HEK293 (cell line): Measurements from ENCODE around the gene GCAT.

Experiments
- CTCF ChIA-PET: fragments of 350-600 bp; formaldehyde crosslinking; extraction: SDS; loops from one replicate; lab custom pipeline; 2021; ENCODE audit warnings: antibody characterized with exemption; lab: Yijun Ruan, JAX
- POLR2A ChIA-PET: fragments of 300-600 bp; formaldehyde crosslinking; extraction: SDS; loops from one replicate; lab custom pipeline; 2020; ENCODE audit warnings: antibody characterized with exemption, inconsistent platforms; lab: Yijun Ruan, JAX
- H3K27ac ChIP-seq: fragments of 200-500 bp; sonication (Bioruptor generic); 2 replicates; pipeline ENCODE4 v1.5.1; 2014; ENCODE audit warnings: low read depth, low read length, control low read depth, inconsistent platforms; ENCODE audit errors: extremely low read depth
- H3K36me3 ChIP-seq, 2 experiments: fragments of 200-500 bp in 1 of 2; sonication (Bioruptor generic) in 1 of 2; 1 replicate in 1 of 2; 2 replicates in 1 of 2; pipeline ENCODE4 v1.5.1; 2014 to 2017; ENCODE audit warnings: inconsistent platforms in 2 of 2, low read length in 2 of 2; ENCODE audit not compliant: control insufficient read depth in 2 of 2, insufficient read depth in 1 of 2
- H3K4me1 ChIP-seq: fragments of 200-500 bp; sonication (Bioruptor generic); 2 replicates; pipeline ENCODE4 v1.5.1; 2014; ENCODE audit warnings: mild to moderate bottlenecking, low read length, inconsistent platforms; ENCODE audit not compliant: control insufficient read depth, insufficient read depth
- H3K4me3 ChIP-seq: 2 replicates; pipeline ENCODE4 v1.5.1; 2011; ENCODE audit warnings: low read depth, mild to moderate bottlenecking, control low read depth, low read length, moderate library complexity
- H3K9me3 ChIP-seq: fragments of 200-500 bp; sonication (Bioruptor generic); 2 replicates; pipeline ENCODE4 v1.5.1; 2014; ENCODE audit warnings: low read depth, low read length, inconsistent platforms; ENCODE audit not compliant: control insufficient read depth, insufficient read depth
- GLI2 ChIP-seq: fragments of 450-650 bp; formaldehyde crosslinking; IDR thresholded peaks from 2 replicates; pipeline ENCODE4; 2017; ENCODE audit warnings: missing biosample characterization, missing genetic modification characterization, low read depth, borderline replicate concordance
- GLI4 ChIP-seq: fragments of 450-650 bp; formaldehyde crosslinking; IDR thresholded peaks from 2 replicates; pipeline ENCODE4 v1.5.1; 2016; ENCODE audit warnings: missing biosample characterization, missing genetic modification characterization
- KLF16 ChIP-seq: fragments of 450-650 bp; formaldehyde crosslinking; IDR thresholded peaks from 2 replicates; pipeline ENCODE4 v1.5.1; 2017; ENCODE audit warnings: missing biosample characterization, missing genetic modification characterization
- SCRT1 ChIP-seq: fragments of 450-650 bp; formaldehyde crosslinking; IDR thresholded peaks from 2 replicates; pipeline ENCODE4 v1.5.1; 2016; ENCODE audit warnings: missing biosample characterization, missing genetic modification characterization, borderline replicate concordance
- SCRT2 ChIP-seq: fragments of 450-650 bp; formaldehyde crosslinking; IDR thresholded peaks from 2 replicates; pipeline ENCODE4 v1.5.1; 2016; ENCODE audit warnings: missing biosample characterization, missing genetic modification characterization
- SP2 ChIP-seq: fragments of 450-650 bp; formaldehyde crosslinking; IDR thresholded peaks from 2 replicates; pipeline ENCODE4 v1.5.1; 2016; ENCODE audit warnings: missing biosample characterization, missing genetic modification characterization
- ZBTB17 ChIP-seq: fragments of 450-650 bp; formaldehyde crosslinking; IDR thresholded peaks from 2 replicates; pipeline ENCODE4 v1.5.1; 2016; ENCODE audit warnings: missing biosample characterization, missing genetic modification characterization
- ZBTB8A ChIP-seq: fragments of 450-650 bp; formaldehyde crosslinking; IDR thresholded peaks from 2 replicates; pipeline ENCODE4 v1.5.1; 2016; ENCODE audit warnings: missing biosample characterization, missing genetic modification characterization
- ZFHX2 ChIP-seq: fragments of 450-650 bp; formaldehyde crosslinking; conservative IDR thresholded peaks from 2 replicates; pipeline ENCODE4 v1.5.1; 2016; ENCODE audit warnings: missing biosample characterization, missing genetic modification characterization
- ZNF10 ChIP-seq: fragments of 450-650 bp; formaldehyde crosslinking; IDR thresholded peaks from 2 replicates; pipeline ENCODE4 v1.5.1; 2017; ENCODE audit warnings: missing biosample characterization, missing genetic modification characterization
- ZNF221 ChIP-seq: fragments of 450-650 bp; formaldehyde crosslinking; IDR thresholded peaks from 2 replicates; pipeline ENCODE4 v1.5.1; 2017; ENCODE audit warnings: missing biosample characterization, missing genetic modification characterization, borderline replicate concordance
- ZNF416 ChIP-seq: fragments of 450-650 bp; formaldehyde crosslinking; IDR thresholded peaks from 2 replicates; pipeline ENCODE4 v1.5.1; 2016; ENCODE audit warnings: missing biosample characterization, missing genetic modification characterization
- ZNF449 ChIP-seq: fragments of 450-650 bp; formaldehyde crosslinking; IDR thresholded peaks from 2 replicates; pipeline ENCODE4 v1.5.1; 2017; ENCODE audit warnings: missing biosample characterization, mild to moderate bottlenecking, missing genetic modification characterization, moderate library complexity
- ZNF48 ChIP-seq: fragments of 450-650 bp; formaldehyde crosslinking; IDR thresholded peaks from 2 replicates; pipeline ENCODE4 v1.5.1; 2016; ENCODE audit warnings: missing biosample characterization, missing genetic modification characterization
- ZNF510 ChIP-seq: fragments of 450-650 bp; formaldehyde crosslinking; IDR thresholded peaks from 2 replicates; pipeline ENCODE4 v1.5.1; 2018; ENCODE audit warnings: mild to moderate bottlenecking, missing genetic modification characterization, missing biosample characterization; ENCODE audit not compliant: insufficient replicate concordance
- ZNF561 ChIP-seq: fragments of 450-650 bp; IDR thresholded peaks from 2 replicates; pipeline ENCODE4 v1.5.1; 2018; ENCODE audit warnings: missing biosample characterization, missing genetic modification characterization, borderline replicate concordance
- ZNF624 ChIP-seq: fragments of 450-650 bp; formaldehyde crosslinking; IDR thresholded peaks from 2 replicates; pipeline ENCODE4 v1.5.1; 2017; ENCODE audit warnings: missing biosample characterization, missing genetic modification characterization
- ZNF76 ChIP-seq: fragments of 450-650 bp; formaldehyde crosslinking; IDR thresholded peaks from 2 replicates; pipeline ENCODE4; 2016; ENCODE audit warnings: low read depth, missing biosample characterization, missing genetic modification characterization, borderline replicate concordance
- ZNF777 ChIP-seq: fragments of 450-650 bp; formaldehyde crosslinking; IDR thresholded peaks from 2 replicates; pipeline ENCODE4 v1.5.1; 2017; ENCODE audit warnings: missing biosample characterization, missing genetic modification characterization, borderline replicate concordance

Gene GCAT

GRCh38 chr22:37865510-37865909, 57.8 kb downstream of the GCAT start:
- ChIA-PET POLR2A (no interaction called here), CTCF (interaction anchor here (0.6 to 11.2 kb wide), 5 partner anchors 13 to 48 kb away, joined by 4 to 208 read pairs (median 6); no protein-coding TSS in a partner anchor)
- H3K36me3 ChIP-seq, result peaks cover 86 to 93% of the 10 kb centered on the region in 2 experiments
- peaks cover 4% of the 10 kb centered on the region; the same call in 1 of the 2 replicates for H3K4me1 ChIP-seq
- TF ChIP-seq ZNF10 (tag by site-specific recombination), result no peak
- no peak for TF ChIP-seq GLI4
- TF ChIP-seq SCRT1 (tag by site-specific recombination), result no peak
- no peak for TF ChIP-seq ZNF624 (tag by site-specific recombination)
- TF ChIP-seq KLF16 (tag by site-specific recombination), result no peak
- no peak for TF ChIP-seq ZNF48 (tag by site-specific recombination)
- TF ChIP-seq ZFHX2, result no peak
- TF ChIP-seq ZNF76, result no peak
- no peak for TF ChIP-seq ZNF561
- no peak for TF ChIP-seq ZBTB8A (tag by site-specific recombination)
- no peak for TF ChIP-seq ZBTB17
- no peak for TF ChIP-seq ZNF416 (tag by site-specific recombination)
- no peak for TF ChIP-seq SCRT2
- TF ChIP-seq ZNF221 (tag by site-specific recombination), result no peak
- no peak for TF ChIP-seq SP2 (tag by site-specific recombination)
- TF ChIP-seq ZNF449 (tag by site-specific recombination), result no peak
- TF ChIP-seq GLI2 (tag by site-specific recombination), result no peak
- TF ChIP-seq ZNF777 (tag by site-specific recombination), result no peak
- TF ChIP-seq ZNF510, result no peak
- no peaks in the 10 kb centered on the region for H3K9me3 ChIP-seq
- peak overlapping the region; percentile 9; the same call in 1 of the 2 replicates for H3K27ac ChIP-seq
- H3K4me3 ChIP-seq, result no peak overlapping the region
